ENCODE data around the gene TRIM40. TPM values are rescaled to one million over a fixed set of nuclear protein-coding genes. Genes with fewer than 3 reads are reported as not detected.

TRIM40 gene
- total RNA-seq, 1 experiment from 2014 or later, result not detected

DNA sequence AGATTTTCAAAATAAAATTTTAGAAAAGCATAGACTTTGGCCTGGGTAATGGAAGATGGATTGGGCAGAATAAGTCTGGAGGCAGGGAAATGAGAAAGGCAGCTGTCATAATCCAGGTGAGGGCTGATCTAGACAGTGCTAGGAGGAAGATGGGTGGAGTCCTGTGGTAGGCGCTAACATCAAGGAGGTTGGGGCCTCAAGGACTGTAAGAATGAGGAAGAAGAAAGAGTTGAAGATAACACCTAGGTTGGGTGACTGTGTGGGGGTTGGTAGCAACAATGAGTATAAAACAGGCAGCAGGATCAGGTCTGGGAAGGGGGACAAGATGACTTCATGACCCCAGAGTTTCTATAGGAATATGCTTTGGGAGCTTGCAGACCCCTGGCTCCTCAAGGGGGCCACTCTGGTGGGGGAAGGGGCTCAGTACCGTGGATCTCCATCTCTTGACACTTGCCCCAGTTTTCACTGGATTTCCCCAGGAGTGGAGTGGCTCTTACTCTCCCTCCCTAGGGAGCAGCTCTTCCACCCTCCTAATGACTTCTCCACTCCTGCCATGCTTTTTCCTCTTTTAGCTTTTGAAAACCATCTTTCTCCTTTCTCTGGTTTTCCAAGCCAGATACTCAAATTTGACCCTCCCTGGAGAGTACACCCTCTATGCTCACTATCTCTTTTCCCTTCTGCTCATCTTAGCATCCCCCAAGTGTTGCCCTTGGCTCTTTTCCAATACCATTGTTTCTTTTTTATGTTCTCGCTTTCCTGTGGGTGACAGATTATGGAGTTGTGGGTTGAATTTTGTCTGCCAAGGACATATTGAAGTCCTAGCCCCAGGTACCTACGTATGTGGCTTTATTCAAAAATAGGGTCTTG is 37.8 kb upstream of the TRIM40 start:
- no peaks in the 10 kb centered on the region for H3K9me3 Mint-ChIP-seq (ENCODE audit: unreplicated experiment)
- TF ChIP-seq, protein P1, sequence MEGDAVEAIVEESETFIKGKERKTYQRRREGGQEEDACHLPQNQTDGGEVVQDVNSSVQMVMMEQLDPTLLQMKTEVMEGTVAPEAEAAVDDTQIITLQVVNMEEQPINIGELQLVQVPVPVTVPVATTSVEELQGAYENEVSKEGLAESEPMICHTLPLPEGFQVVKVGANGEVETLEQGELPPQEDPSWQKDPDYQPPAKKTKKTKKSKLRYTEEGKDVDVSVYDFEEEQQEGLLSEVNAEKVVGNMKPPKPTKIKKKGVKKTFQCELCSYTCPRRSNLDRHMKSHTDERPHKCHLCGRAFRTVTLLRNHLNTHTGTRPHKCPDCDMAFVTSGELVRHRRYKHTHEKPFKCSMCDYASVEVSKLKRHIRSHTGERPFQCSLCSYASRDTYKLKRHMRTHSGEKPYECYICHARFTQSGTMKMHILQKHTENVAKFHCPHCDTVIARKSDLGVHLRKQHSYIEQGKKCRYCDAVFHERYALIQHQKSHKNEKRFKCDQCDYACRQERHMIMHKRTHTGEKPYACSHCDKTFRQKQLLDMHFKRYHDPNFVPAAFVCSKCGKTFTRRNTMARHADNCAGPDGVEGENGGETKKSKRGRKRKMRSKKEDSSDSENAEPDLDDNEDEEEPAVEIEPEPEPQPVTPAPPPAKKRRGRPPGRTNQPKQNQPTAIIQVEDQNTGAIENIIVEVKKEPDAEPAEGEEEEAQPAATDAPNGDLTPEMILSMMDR (IDR thresholded peaks at IDR 0.05; ENCODE audit: insufficient read depth in 1 of 2, low read depth in 1 of 2, low read length in 1 of 2, severe bottlenecking in 1 of 2, unreplicated experiment in 1 of 2), result no peak
- no peaks in the 10 kb centered on the region for H3K27me3 ChIP-seq (replicated peaks; ENCODE audit: control insufficient read depth, insufficient read depth, low read length)
- H3K4me1 ChIP-seq, result peaks cover 42% of the 10 kb centered on the region
- POLR2A ChIA-PET, result no interaction called here
- no peaks in the 10 kb centered on the region for H3K9me3 ChIP-seq
- H3K4me1 Mint-ChIP-seq (ENCODE audit: low read depth, unreplicated experiment), result peaks cover 46% of the 10 kb centered on the region
- BruUV-seq (replicated peaks), result no TSS peak
- no peaks in the 10 kb centered on the region for H3K36me3 Mint-ChIP-seq (ENCODE audit: insufficient read depth, unreplicated experiment)
- no peak overlapping the region for H3K27ac Mint-ChIP-seq (ENCODE audit: unreplicated experiment)
- CTCF ChIA-PET, result interaction anchor here (0.5 to 1.5 kb wide), 3 partner anchors 33 to 442 kb away, joined by 3 to 4 read pairs (median 3); no protein-coding TSS in a partner anchor
- no peak overlapping the region for H3K4me3 ChIP-seq (ENCODE audit: low read depth, low read length)
- no peaks in the 10 kb centered on the region for H3K36me3 ChIP-seq (ENCODE audit: control insufficient read depth, insufficient read depth, low read length)
- H3K4me3 Mint-ChIP-seq (ENCODE audit: unreplicated experiment), result no peak overlapping the region
- peaks cover 2% of the 10 kb centered on the region for H3K27me3 Mint-ChIP-seq (ENCODE audit: insufficient read depth, unreplicated experiment)
- intact Hi-C loops (cut with micrococcal nuclease; ENCODE audit: unreplicated experiment), result no loop called here
- DNase-seq, result peak; percentile 56 to 70

DNA sequence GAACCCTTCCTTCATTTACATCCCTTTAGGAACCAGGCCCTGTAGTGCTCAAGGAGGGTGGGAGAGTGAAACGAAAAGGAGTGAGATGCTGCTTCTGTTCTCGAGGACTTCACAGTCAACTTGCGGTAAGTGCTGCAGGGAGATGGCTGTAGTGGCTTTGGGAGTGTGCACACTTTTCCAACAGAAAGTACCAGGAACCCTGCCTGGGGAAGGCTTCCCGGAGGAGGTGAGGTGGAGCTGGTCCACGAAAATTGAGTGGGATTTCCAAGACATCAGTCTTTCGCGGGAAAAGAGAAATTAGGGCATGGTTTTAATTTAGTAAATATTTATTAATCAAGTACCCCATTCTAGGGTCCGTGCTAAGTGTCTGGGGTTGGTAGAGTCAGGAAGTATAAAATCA is 35.8 kb upstream of the TRIM40 start:
- peak overlapping the region; percentile 89 for H3K4me3 Mint-ChIP-seq (ENCODE audit: unreplicated experiment)
- Histone ChIP-seq H3K27me3 (replicated peaks; ENCODE audit: control insufficient read depth, insufficient read depth, low read length) (no peaks in the 10 kb centered on the region), H3K4me1 (peaks cover 45% of the 10 kb centered on the region), H3K36me3 (ENCODE audit: control insufficient read depth, insufficient read depth, low read length) (no peaks in the 10 kb centered on the region), H3K4me3 (ENCODE audit: low read depth, low read length) (peak overlapping the region; percentile 34), H3K9me3 (no peaks in the 10 kb centered on the region)
- no peaks in the 10 kb centered on the region for H3K9me3 Mint-ChIP-seq (ENCODE audit: unreplicated experiment)
- peak overlapping the region; percentile 69 for H3K27ac Mint-ChIP-seq (ENCODE audit: unreplicated experiment)
- ChIA-PET CTCF (no interaction called here), POLR2A (no interaction called here)
- H3K27me3 Mint-ChIP-seq (ENCODE audit: insufficient read depth, unreplicated experiment), result no peaks in the 10 kb centered on the region
- TF ChIP-seq, protein P1 (IDR thresholded peaks at IDR 0.05; ENCODE audit: insufficient read depth in 1 of 2, low read depth in 1 of 2, low read length in 1 of 2, severe bottlenecking in 1 of 2, unreplicated experiment in 1 of 2), result no peak
- no peaks in the 10 kb centered on the region for H3K36me3 Mint-ChIP-seq (ENCODE audit: insufficient read depth, unreplicated experiment)
- intact Hi-C loops (cut with micrococcal nuclease; ENCODE audit: unreplicated experiment), result loop anchor here (2.0 kb wide), 1 partner anchor 33 kb away; the partner anchor contains the start of gene PPP1R11
- H3K4me1 Mint-ChIP-seq (ENCODE audit: low read depth, unreplicated experiment), result peaks cover 44% of the 10 kb centered on the region
- DNase-seq, result no peak
- no TSS peak for BruUV-seq (replicated peaks)

DNA sequence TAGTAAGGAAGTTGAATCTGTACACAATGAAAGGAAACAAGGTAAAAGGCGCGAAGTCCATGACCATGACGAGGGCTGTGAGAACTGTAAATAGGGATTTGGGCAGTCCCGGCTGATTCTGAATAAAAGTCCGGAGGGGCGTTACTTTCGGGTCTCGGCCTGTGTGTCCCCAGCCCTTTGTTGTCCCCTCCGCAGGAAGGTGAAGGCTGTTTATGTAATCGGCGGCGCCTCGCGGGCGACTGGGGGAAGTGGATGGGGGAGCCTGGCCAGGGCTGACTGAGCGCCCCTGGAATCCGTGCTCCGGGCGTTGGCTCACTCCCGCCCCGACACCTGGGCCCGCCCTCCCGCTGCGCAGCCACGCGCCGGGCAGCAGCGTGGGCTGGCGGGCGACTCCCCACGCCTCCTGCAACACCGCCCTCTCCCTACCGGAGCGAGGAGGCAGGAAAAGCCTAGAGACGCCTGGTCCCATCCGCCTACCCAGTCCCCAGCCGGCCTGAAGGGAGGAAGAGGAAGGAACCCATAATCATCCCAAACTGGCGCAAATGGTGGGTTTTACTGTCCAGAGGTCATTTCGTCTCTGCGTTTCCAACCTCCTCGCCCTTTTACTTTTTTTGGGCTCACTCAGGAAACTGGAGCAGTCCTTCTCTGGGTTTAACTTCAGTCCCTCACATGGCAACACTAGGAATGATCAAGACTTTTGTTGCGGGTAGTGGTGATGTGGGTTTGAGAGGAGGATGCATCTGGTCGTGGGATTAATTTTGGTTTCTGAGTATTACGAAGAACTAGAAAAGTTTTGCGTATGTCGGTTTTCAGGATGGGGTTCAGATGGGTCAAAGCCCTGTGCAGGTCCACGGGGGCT is 35.1 kb upstream of the TRIM40 start:
- POLR2A ChIA-PET, result interaction anchor here (1.2 to 1.6 kb wide), 2 partner anchors 40 to 112 kb away, joined by 6 to 8 read pairs; partner anchors contain the start of genes POLR1H and TRIM26
- intact Hi-C loops (cut with micrococcal nuclease; ENCODE audit: unreplicated experiment), result loop anchor here (2.0 kb wide), 1 partner anchor 34 kb away; the partner anchor contains the start of gene PPP1R11

More for the DNA sequence above, 35.1 kb upstream of the TRIM40 start:
- TF ChIP-seq, protein P1 (IDR thresholded peaks at IDR 0.05; ENCODE audit: insufficient read depth in 1 of 2, low read depth in 1 of 2, low read length in 1 of 2, severe bottlenecking in 1 of 2, unreplicated experiment in 1 of 2), result no peak
- Mint-ChIP-seq H3K36me3 (ENCODE audit: insufficient read depth, unreplicated experiment) (no peaks in the 10 kb centered on the region), H3K4me3 (ENCODE audit: unreplicated experiment) (peak overlapping the region; percentile 89), H3K9me3 (ENCODE audit: unreplicated experiment) (no peaks in the 10 kb centered on the region), H3K27me3 (ENCODE audit: insufficient read depth, unreplicated experiment) (no peaks in the 10 kb centered on the region), H3K4me1 (ENCODE audit: low read depth, unreplicated experiment) (peaks cover 40% of the 10 kb centered on the region), H3K27ac (ENCODE audit: unreplicated experiment) (peak overlapping the region; percentile 69)
- no TSS peak for BruUV-seq (replicated peaks)
- DNase-seq, result peak; percentile 71 to 74
- H3K4me1 ChIP-seq, result peaks cover 38% of the 10 kb centered on the region
- CTCF ChIA-PET, result interaction anchor here (1.3 to 5.9 kb wide), 3 partner anchors 9 to 451 kb away, joined by 3 to 236 read pairs (median 4); partner anchors contain the start of gene TRIM40
- H3K9me3 ChIP-seq, result no peaks in the 10 kb centered on the region
- peak overlapping the region; percentile 34 for H3K4me3 ChIP-seq (ENCODE audit: low read depth, low read length)
- H3K36me3 ChIP-seq (ENCODE audit: control insufficient read depth, insufficient read depth, low read length), result no peaks in the 10 kb centered on the region
- no peaks in the 10 kb centered on the region for H3K27me3 ChIP-seq (replicated peaks; ENCODE audit: control insufficient read depth, insufficient read depth, low read length)

All from Caco-2 (cell line).